SK-N-SH (cell line): ENCODE results near the gene ITGA1. TPM values are rescaled to one million over a fixed set of nuclear protein-coding genes. Genes with fewer than 3 reads are reported as not detected.

Experiments used
- CTCF ChIA-PET: fragments of 300-600, 350-600 bp; formaldehyde crosslinking; extraction: SDS; loops from one replicate; lab custom pipeline; 2021; lab: Yijun Ruan, JAX
- POLR2A ChIA-PET: fragments of 350-600 bp; sonication (Branson Sonifier 250); formaldehyde crosslinking; extraction: SDS; loops from one replicate; lab custom pipeline; 2020; ENCODE audit warnings: antibody characterized with exemption, inconsistent platforms; lab: Yijun Ruan, JAX
- DNase-seq: peaks from one replicate; pipeline ENCODE4 v3.0.0; 2012
- H2AFZ ChIP-seq: fragments of 200-600 bp; sonication (generic); 2 replicates; pipeline ENCODE4 v1.8.1; 2016; ENCODE audit warnings: antibody characterized with exemption, mild to moderate bottlenecking, low read depth
- H3F3A ChIP-seq: fragments of 200-600 bp; sonication (generic); replicated peaks from 2 replicates; pipeline ENCODE3; 2016; ENCODE audit warnings: antibody characterized with exemption, mild to moderate bottlenecking; ENCODE audit not compliant: insufficient read depth
- H3K27ac ChIP-seq, 2 experiments: fragments of 200-500 bp in 1 of 2; fragments of 200-600 bp in 1 of 2; sonication (Bioruptor generic) in 1 of 2; sonication (generic), shearing (Covaris generic) in 1 of 2; 2 replicates each; pipeline versions ENCODE4 v1.5.1 to v1.6.1; 2014 to 2016; ENCODE audit warnings: low read depth in 2 of 2, inconsistent platforms in 1 of 2, low read length in 1 of 2, mild to moderate bottlenecking in 1 of 2, mixed read lengths in 1 of 2
- H3K27me3 ChIP-seq: fragments of 200-600 bp; sonication (generic), shearing (Covaris generic); 2 replicates; pipeline ENCODE4 v1.6.1; 2016; ENCODE audit warnings: mixed run types; ENCODE audit not compliant: insufficient read depth
- H3K36me3 ChIP-seq, 2 experiments: fragments of 200-500 bp in 1 of 2; fragments of 200-600 bp in 1 of 2; sonication (Bioruptor generic) in 1 of 2; sonication (generic) in 1 of 2; replicated peaks in 1 of 2; 2 replicates each; pipeline versions ENCODE3 to v1.5.1; 2014 to 2016; ENCODE audit warnings: low read length in 1 of 2, mild to moderate bottlenecking in 1 of 2; ENCODE audit not compliant: insufficient read depth in 2 of 2, control insufficient read depth in 1 of 2
- H3K4me1 ChIP-seq, 2 experiments: fragments of 200-500 bp in 1 of 2; fragments of 200-600 bp in 1 of 2; sonication (Bioruptor generic) in 1 of 2; sonication (generic), shearing (Covaris generic) in 1 of 2; 2 replicates each; pipeline versions ENCODE4 v1.5.1 to v1.6.1; 2014 to 2016; ENCODE audit warnings: low read depth in 1 of 2, low read length in 1 of 2, mixed run types in 1 of 2; ENCODE audit not compliant: insufficient read depth in 2 of 2, control insufficient read depth in 1 of 2
- H3K4me2 ChIP-seq: fragments of 200-600 bp; sonication (generic), shearing (Covaris generic); 2 replicates; pipeline ENCODE4 v1.6.1; 2017; ENCODE audit warnings: mixed run types
- H3K4me3 ChIP-seq, 2 experiments: fragments of 200-500 bp in 1 of 2; fragments of 200-600 bp in 1 of 2; sonication (Bioruptor generic) in 1 of 2; sonication (generic), shearing (Covaris generic) in 1 of 2; 2 replicates each; pipeline versions ENCODE4 v1.5.1 to v1.8.1; 2014 to 2016; ENCODE audit warnings: low read depth in 2 of 2, inconsistent platforms in 1 of 2, low read length in 1 of 2, mild to moderate bottlenecking in 1 of 2, mixed read lengths in 1 of 2, moderate library complexity in 1 of 2
- H3K79me2 ChIP-seq: fragments of 200-600 bp; sonication (generic); 2 replicates; pipeline ENCODE4 v1.8.1; 2017; ENCODE audit warnings: mild to moderate bottlenecking; ENCODE audit not compliant: insufficient read depth
- H3K9ac ChIP-seq: fragments of 200-600 bp; sonication (generic); 2 replicates; pipeline ENCODE4 v1.6.1; 2017; ENCODE audit warnings: mixed run types
- H3K9me2 ChIP-seq: fragments of 200-600 bp; sonication (generic); 2 replicates; pipeline ENCODE4 v1.6.1; 2017; ENCODE audit warnings: mixed run types
- H3K9me3 ChIP-seq: fragments of 200-600 bp; sonication (generic); 2 replicates; pipeline ENCODE4 v1.6.1; 2017; ENCODE audit warnings: mixed run types, mild to moderate bottlenecking, moderate library complexity
- H4K20me1 ChIP-seq: fragments of 200-600 bp; sonication (generic); 2 replicates; pipeline ENCODE4 v1.6.1; 2017; ENCODE audit warnings: mild to moderate bottlenecking, mixed run types; ENCODE audit not compliant: insufficient read depth
- EP300 ChIP-seq, 2 experiments: IDR thresholded peaks; 2 replicates each; pipeline versions ENCODE4 v1.4.0 to v1.6.1; 2012; ENCODE audit warnings: borderline replicate concordance in 1 of 2, low read depth in 1 of 2, low read length in 1 of 2
- EZH2phosphoT487 ChIP-seq: fragments of 200-600 bp; sonication (generic); IDR thresholded peaks from 2 replicates; pipeline ENCODE4 v1.6.1; 2017; ENCODE audit warnings: low read depth, mixed run types, mild to moderate bottlenecking, antibody characterized with exemption, moderate library complexity, borderline replicate concordance
- FOXJ3 ChIP-seq: sonication (generic); formaldehyde crosslinking; IDR thresholded peaks from 2 replicates; pipeline ENCODE4 v1.5.1; 2020; ENCODE audit warnings: mild to moderate bottlenecking, missing genetic modification reagents
- FOXM1 ChIP-seq: IDR thresholded peaks from 2 replicates; pipeline ENCODE4 v1.4.0; 2012; ENCODE audit warnings: low read depth, mild to moderate bottlenecking
- GABPA ChIP-seq: IDR thresholded peaks from 2 replicates; pipeline ENCODE4 v1.4.0; 2012; ENCODE audit warnings: low read depth, mild to moderate bottlenecking
- GATA2 ChIP-seq: sonication (generic); formaldehyde crosslinking; IDR thresholded peaks from 2 replicates; pipeline ENCODE4 v1.5.0; 2020; ENCODE audit warnings: mild to moderate bottlenecking, missing genetic modification reagents
- MEF2A ChIP-seq: IDR thresholded peaks from 2 replicates; pipeline ENCODE4 v1.4.0; 2012; ENCODE audit warnings: low read depth, borderline replicate concordance
- MXI1 ChIP-seq: IDR thresholded peaks from 2 replicates; pipeline ENCODE4 v1.6.1; 2012; ENCODE audit warnings: mild to moderate bottlenecking, low read depth, low read length, improper control_type of control experiment
- NFIC ChIP-seq: IDR thresholded peaks from 2 replicates; pipeline ENCODE4 v1.4.0; 2012; ENCODE audit warnings: borderline replicate concordance
- NRF1 ChIP-seq: IDR thresholded peaks from 2 replicates; pipeline ENCODE4 v1.6.1; 2012; ENCODE audit warnings: low read depth, mild to moderate bottlenecking, low read length
- RFX5 ChIP-seq: IDR thresholded peaks from 2 replicates; pipeline ENCODE4 v1.6.1; 2012; ENCODE audit warnings: mild to moderate bottlenecking, improper control_type of control experiment, low read length
- RXRA ChIP-seq: IDR thresholded peaks from 2 replicates; pipeline ENCODE4 v1.4.0; 2012; ENCODE audit warnings: low read depth, mild to moderate bottlenecking, borderline replicate concordance
- SIN3A ChIP-seq: IDR thresholded peaks from 2 replicates; pipeline ENCODE4 v1.6.1; 2012; ENCODE audit warnings: low read depth, mild to moderate bottlenecking, low read length, moderate library complexity, borderline replicate concordance
- SMC3 ChIP-seq: IDR thresholded peaks from 2 replicates; pipeline ENCODE4 v1.6.1; 2012; ENCODE audit warnings: low read depth, low read length, improper control_type of control experiment
- TEAD4 ChIP-seq: IDR thresholded peaks from 2 replicates; pipeline ENCODE4 v1.4.0; 2012; ENCODE audit warnings: mild to moderate bottlenecking, borderline replicate concordance; ENCODE audit not compliant: insufficient read depth
- WGBS: methylation state at CpG from one replicate; pipeline ENCODE4 v1.1.6; 2017; ENCODE audit warnings: low lambda C conversion rate; 5-methylcytosine and 5-hydroxymethylcytosine counted together
- polyA plus RNA-seq, 3 experiments: library from polyadenylated mRNA; depleted of rRNA; stranded (reverse); fragments of >200 nt; gene quantifications; 2 replicates each; pipeline ENCODE4 v1.2.3, GENCODE V29; 2012
- TF ChIP-seq, protein P1 (sequence below): fragments of 150-350 bp; IDR thresholded peaks from 2 replicates; pipeline ENCODE4 v1.6.1; 2016; ENCODE audit warnings: mild to moderate bottlenecking, low read depth, low read length
- TF ChIP-seq, protein P2 (sequence below): IDR thresholded peaks from 2 replicates; pipeline ENCODE4 v1.4.0; 2012; ENCODE audit warnings: low read depth, borderline replicate concordance
- TF ChIP-seq, protein P3 (sequence below): IDR thresholded peaks from 2 replicates; pipeline ENCODE4 v1.4.0; 2012; ENCODE audit warnings: low read depth
- TF ChIP-seq, protein P4 (sequence below): fragments of 200-600 bp; sonication (generic); IDR thresholded peaks from 2 replicates; pipeline ENCODE4 v1.6.1; 2017; ENCODE audit warnings: antibody characterized with exemption, mild to moderate bottlenecking, moderate library complexity
- TF ChIP-seq, protein P5 (sequence below): IDR thresholded peaks from 2 replicates; pipeline ENCODE4 v1.6.1; 2012; ENCODE audit warnings: mild to moderate bottlenecking, low read depth, low read length, moderate library complexity

ITGA1 gene
- polyA plus RNA-seq, 1 of the 3 experiments (the other 2 are of a cell fraction): 7.7 TPM

DNA sequence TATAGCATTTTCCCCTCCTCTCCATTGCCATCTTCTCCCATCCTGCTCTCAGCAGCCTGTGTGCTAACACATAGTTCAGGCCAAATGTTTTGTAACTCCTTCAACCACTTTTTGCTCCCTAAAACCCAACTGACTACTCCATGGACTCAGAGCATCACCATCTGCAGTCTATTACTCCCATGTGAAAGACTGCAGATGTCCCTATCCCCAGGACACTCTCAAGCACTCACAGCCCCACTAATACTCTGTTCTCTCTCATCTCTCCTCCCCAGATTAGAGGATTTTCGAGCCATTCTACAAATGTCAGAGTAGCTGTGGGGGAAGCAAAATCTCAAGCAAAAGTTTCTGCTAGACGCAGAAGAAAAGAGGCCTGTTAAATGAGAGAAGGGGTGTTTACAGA is 99.3 kb downstream of the ITGA1 start:
- ChIA-PET CTCF (no interaction called here), POLR2A (no interaction called here)
- H3K27me3 ChIP-seq: no peaks in the 10 kb centered on the region
- no peak overlapping the region for H3K27ac ChIP-seq
- H3K9ac ChIP-seq: no peak overlapping the region
- peaks cover 4% of the 10 kb centered on the region; the same call in 1 of the 2 replicates for H3K9me2 ChIP-seq
- H3K4me1 ChIP-seq: no peaks in the 10 kb centered on the region
- TF ChIP-seq TEAD4: no peak
- TF ChIP-seq, protein P1, sequence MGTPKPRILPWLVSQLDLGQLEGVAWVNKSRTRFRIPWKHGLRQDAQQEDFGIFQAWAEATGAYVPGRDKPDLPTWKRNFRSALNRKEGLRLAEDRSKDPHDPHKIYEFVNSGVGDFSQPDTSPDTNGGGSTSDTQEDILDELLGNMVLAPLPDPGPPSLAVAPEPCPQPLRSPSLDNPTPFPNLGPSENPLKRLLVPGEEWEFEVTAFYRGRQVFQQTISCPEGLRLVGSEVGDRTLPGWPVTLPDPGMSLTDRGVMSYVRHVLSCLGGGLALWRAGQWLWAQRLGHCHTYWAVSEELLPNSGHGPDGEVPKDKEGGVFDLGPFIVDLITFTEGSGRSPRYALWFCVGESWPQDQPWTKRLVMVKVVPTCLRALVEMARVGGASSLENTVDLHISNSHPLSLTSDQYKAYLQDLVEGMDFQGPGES: no peak
- no peak for TF ChIP-seq NRF1
- no peak for TF ChIP-seq RFX5
- no peak for TF ChIP-seq GATA2 (CRISPR knock-in tag)
- TF ChIP-seq, protein P2, sequence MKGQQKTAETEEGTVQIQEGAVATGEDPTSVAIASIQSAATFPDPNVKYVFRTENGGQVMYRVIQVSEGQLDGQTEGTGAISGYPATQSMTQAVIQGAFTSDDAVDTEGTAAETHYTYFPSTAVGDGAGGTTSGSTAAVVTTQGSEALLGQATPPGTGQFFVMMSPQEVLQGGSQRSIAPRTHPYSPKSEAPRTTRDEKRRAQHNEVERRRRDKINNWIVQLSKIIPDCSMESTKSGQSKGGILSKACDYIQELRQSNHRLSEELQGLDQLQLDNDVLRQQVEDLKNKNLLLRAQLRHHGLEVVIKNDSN: no peak
- TF ChIP-seq SIN3A: no peak
- no peak for TF ChIP-seq SMC3
- TF ChIP-seq NFIC: no peak
- no peak for TF ChIP-seq FOXJ3 (CRISPR knock-in tag)
- no peak for TF ChIP-seq FOXM1
- no peak for TF ChIP-seq MXI1
- no peak for TF ChIP-seq RXRA
- TF ChIP-seq GABPA: no peak
- no peak for TF ChIP-seq EP300 (IDR thresholded peaks at IDR 0.05; ENCODE audit: borderline replicate concordance in 1 of 2, low read depth in 1 of 2, low read length in 1 of 2)
- TF ChIP-seq EZH2phosphoT487: no peak
- TF ChIP-seq, protein P3, sequence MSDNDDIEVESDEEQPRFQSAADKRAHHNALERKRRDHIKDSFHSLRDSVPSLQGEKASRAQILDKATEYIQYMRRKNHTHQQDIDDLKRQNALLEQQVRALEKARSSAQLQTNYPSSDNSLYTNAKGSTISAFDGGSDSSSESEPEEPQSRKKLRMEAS: no peak
- TF ChIP-seq MEF2A: no peak
- TF ChIP-seq, protein P4, sequence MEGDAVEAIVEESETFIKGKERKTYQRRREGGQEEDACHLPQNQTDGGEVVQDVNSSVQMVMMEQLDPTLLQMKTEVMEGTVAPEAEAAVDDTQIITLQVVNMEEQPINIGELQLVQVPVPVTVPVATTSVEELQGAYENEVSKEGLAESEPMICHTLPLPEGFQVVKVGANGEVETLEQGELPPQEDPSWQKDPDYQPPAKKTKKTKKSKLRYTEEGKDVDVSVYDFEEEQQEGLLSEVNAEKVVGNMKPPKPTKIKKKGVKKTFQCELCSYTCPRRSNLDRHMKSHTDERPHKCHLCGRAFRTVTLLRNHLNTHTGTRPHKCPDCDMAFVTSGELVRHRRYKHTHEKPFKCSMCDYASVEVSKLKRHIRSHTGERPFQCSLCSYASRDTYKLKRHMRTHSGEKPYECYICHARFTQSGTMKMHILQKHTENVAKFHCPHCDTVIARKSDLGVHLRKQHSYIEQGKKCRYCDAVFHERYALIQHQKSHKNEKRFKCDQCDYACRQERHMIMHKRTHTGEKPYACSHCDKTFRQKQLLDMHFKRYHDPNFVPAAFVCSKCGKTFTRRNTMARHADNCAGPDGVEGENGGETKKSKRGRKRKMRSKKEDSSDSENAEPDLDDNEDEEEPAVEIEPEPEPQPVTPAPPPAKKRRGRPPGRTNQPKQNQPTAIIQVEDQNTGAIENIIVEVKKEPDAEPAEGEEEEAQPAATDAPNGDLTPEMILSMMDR: no peak
- TF ChIP-seq, protein P5, sequence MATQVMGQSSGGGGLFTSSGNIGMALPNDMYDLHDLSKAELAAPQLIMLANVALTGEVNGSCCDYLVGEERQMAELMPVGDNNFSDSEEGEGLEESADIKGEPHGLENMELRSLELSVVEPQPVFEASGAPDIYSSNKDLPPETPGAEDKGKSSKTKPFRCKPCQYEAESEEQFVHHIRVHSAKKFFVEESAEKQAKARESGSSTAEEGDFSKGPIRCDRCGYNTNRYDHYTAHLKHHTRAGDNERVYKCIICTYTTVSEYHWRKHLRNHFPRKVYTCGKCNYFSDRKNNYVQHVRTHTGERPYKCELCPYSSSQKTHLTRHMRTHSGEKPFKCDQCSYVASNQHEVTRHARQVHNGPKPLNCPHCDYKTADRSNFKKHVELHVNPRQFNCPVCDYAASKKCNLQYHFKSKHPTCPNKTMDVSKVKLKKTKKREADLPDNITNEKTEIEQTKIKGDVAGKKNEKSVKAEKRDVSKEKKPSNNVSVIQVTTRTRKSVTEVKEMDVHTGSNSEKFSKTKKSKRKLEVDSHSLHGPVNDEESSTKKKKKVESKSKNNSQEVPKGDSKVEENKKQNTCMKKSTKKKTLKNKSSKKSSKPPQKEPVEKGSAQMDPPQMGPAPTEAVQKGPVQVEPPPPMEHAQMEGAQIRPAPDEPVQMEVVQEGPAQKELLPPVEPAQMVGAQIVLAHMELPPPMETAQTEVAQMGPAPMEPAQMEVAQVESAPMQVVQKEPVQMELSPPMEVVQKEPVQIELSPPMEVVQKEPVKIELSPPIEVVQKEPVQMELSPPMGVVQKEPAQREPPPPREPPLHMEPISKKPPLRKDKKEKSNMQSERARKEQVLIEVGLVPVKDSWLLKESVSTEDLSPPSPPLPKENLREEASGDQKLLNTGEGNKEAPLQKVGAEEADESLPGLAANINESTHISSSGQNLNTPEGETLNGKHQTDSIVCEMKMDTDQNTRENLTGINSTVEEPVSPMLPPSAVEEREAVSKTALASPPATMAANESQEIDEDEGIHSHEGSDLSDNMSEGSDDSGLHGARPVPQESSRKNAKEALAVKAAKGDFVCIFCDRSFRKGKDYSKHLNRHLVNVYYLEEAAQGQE: no peak
- no peak overlapping the region for H3K4me2 ChIP-seq
- H3F3A ChIP-seq: no peaks in the 10 kb centered on the region
- WGBS: 82% methylated on average over 2 of the region's 2 CpGs
- peaks cover 4 to 10% of the 10 kb centered on the region in 2 experiments for H3K36me3 ChIP-seq
- DNase-seq: no peak
- no peaks in the 10 kb centered on the region for H4K20me1 ChIP-seq
- no peak overlapping the region for H2AFZ ChIP-seq
- H3K9me3 ChIP-seq: no peaks in the 10 kb centered on the region
- H3K4me3 ChIP-seq: no peak overlapping the region
- no peaks in the 10 kb centered on the region for H3K79me2 ChIP-seq
